Stomach (tissue), 4 donors: ENCODE data around the gene FOXJ3.

Experiments
- CTCF ChIP-seq, 7 experiments: fragments of 450-650 bp in 4 of 7; fragments of 200-600 bp in 3 of 7; sonication (generic) in 3 of 7; IDR thresholded peaks; one replicate each; pipeline ENCODE4 v1.5.1; 2016 to 2019; ENCODE audit warnings: antibody characterized with exemption in 7 of 7, control low read depth in 2 of 7, mild to moderate bottlenecking in 1 of 7
- EP300 ChIP-seq: sonication (generic); formaldehyde crosslinking; IDR thresholded peaks from one replicate; pipeline ENCODE4 v1.6.1; 2017; ENCODE audit warnings: antibody characterized with exemption
- POLR2A ChIP-seq, 4 donors: fragments of 450-650 bp; IDR thresholded peaks; one replicate each; pipeline ENCODE4 v1.6.1; 2016; ENCODE audit warnings: antibody characterized with exemption in 4 of 4, control low read depth in 2 of 4, mild to moderate bottlenecking in 1 of 4, moderate library complexity in 1 of 4

GRCh38 chr1:42171679-42172266, 163.3 kb downstream of the FOXJ3 start:
- TF ChIP-seq CTCF (IDR thresholded peaks at IDR 0.05) (no peak), POLR2A (IDR thresholded peaks at IDR 0.05) (no peak), EP300 (no peak)
